GM18861 (cell line): ENCODE results near the gene TYROBP.
"Not testable (repeated sequence)": the region's sequence is repeated elsewhere in the genome, so short reads cannot be mapped to it uniquely, and the experiment has no call there.

ENCODE experiments used
- ATAC-seq: cut with Tn5 transposase; IDR thresholded peaks from one replicate; pipeline ENCODE4 v1.9.1; 2021; ENCODE audit not compliant: unreplicated experiment

TYROBP gene

DNA sequence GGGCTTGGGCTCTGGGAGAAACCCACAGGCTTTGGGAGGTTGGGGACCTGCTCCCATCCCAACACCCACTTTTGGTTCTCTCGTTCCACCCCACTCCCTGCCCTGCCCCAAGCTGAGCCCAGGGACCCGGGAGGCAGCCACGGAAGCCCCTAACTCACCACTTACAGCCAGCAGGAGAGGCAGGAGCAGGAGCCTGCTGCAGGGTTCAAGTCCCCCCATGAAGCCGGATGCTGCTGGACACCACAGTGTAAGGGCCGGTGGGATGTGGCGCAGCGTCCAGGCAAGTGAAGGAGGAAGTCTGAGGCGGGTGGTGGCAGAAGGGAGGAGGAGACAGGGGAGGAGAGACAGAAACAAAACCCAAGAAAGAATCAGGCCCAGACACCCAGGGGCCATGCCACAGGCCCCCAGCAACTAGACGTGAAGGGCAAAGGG lies at the start of gene TYROBP:
Gene TYROBP (minus strand): TSS at position 286 of the 432 bp plus-strand sequence. CDS start 67 bp downstream, at position 219.
- ATAC-seq = no peak

DNA sequence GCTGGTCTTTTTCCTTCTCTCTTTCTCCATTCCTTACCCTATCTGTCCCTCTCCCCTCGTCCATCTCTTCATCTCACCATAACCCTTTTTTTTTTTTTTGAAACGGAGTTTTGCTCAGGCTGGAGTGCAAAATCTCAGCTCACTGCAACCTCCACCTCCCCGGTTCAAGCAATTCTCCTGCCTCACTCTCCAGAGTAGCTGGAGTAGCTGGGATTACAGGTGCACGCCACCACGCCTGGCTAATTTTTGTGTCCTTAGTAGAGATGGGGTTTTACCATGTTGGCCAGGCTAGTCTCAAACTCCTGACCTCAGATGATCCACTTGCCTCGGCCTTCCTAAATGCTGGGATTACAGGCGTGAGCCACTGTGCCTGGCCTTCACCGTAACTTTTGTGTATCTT lies 49.3 kb upstream of the TYROBP start:
- ATAC-seq = not testable (repeated sequence)

DNA sequence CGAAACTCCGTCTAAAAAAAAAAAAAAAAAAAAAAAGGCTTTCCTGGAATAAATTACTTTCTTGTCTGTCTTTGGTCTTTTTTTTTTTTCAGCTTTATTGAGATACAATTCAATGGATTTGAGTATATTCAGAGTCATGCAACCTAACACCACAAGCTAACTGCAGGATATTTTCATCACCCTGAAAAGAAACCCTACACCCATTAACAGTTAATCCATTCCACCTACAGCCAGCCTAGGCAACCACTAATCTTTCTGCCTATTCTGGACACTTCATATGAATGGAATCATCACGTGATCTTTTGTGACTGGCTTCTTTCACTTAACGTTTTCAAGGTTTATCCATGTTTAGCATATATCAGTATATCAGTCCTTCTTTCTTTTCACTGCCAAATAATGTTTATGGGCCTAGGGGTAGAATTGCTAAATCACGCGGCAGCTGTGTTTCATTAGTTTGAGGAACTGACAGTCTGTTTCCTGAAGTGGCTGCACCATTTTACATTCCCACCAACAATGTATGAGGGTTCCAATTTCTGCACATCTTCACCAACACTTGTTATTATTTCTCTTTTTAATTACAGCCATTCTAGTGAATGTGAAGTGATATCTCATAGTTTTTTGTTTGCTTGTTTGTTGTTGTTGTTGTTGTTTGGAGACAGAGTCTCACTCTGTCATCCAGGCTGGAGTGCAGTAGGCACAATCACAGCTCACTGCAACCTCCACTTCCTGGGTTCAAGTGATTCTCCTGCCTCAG lies 48.0 kb upstream of the TYROBP start:
- no peak for ATAC-seq

DNA sequence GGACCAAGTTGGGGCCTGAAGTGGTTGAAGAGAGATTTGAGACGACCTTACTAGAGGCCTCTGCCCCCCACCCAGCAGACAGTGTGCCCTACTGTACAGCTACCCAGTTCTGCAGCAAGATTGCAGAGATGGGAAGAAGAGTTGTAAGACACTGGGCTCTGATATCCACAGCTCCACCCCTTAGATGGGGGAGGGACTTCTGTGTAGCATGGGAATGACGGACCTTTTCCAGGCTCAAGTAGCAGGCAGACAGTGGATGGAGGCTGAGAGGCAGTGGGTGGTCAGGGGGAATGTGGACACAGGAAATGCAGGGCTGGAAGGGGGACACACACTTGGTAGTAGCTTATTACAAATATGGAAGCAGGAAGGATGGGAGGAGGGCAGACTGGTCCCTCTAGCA lies 41.0 kb upstream of the TYROBP start:
- ATAC-seq = no peak

DNA sequence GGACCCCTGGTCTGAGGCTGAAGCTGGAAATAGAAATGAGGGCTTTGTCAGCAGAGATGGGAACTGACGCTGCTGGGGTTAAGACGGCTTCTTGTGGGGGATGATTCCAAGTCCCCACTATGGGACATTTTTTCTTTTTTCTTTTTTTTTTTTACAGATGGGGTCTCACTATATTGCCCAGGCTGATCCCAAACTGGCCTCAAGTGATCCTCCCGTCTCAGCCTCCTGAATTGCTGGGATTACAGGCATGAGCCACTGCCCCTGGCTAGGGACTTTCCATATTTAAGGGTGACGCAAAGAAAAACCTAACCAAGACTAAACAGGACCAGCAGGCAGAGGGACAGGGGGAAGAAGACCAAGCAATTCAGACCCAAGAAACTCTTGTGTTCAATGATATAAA lies 38.1 kb upstream of the TYROBP start:
- ATAC-seq = no peak

DNA sequence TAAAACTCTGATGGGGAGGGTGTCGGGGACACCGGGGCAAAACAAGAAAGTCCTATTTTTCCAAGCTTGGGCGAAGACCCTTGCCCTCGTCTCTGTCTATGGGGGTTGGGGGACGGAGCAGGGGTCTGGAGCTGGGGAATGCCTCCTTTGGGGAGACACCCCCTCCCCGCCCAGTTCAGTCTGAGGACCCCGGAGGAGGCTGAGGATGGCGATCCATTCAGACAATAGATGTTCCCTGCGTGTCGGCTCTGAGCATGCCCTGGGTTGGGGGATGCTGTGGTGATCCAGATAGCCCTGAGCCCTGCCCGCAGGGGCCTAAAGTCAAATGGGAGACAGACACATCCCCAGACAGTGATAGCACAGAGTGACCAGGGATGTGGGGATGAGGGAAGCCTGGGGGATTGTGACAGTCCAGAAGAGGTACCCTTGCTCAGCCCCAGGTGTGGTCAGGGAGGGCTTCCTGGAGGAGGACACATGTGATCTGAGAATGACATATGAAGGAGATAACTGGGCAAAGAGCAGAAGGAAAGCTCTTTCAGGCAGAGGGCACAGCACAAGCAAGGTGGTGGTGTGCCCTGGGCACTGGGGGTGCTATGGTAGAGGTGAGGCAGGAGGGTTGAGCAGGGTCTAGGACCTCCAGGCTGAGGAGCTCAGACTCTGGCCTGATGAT lies 37.2 kb upstream of the TYROBP start:
- ATAC-seq = no peak

DNA sequence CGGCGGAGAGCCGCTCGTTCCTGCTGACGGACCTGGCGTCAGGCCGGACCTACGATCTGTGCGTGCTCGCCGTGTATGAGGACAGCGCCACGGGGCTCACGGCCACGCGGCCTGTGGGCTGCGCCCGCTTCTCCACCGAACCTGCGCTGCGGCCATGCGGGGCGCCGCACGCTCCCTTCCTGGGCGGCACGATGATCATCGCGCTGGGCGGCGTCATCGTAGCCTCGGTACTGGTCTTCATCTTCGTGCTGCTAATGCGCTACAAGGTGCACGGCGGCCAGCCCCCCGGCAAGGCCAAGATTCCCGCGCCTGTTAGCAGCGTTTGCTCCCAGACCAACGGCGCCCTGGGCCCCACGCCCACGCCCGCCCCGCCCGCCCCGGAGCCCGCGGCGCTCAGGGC lies 36.5 kb upstream of the TYROBP start:
- no peak for ATAC-seq

DNA sequence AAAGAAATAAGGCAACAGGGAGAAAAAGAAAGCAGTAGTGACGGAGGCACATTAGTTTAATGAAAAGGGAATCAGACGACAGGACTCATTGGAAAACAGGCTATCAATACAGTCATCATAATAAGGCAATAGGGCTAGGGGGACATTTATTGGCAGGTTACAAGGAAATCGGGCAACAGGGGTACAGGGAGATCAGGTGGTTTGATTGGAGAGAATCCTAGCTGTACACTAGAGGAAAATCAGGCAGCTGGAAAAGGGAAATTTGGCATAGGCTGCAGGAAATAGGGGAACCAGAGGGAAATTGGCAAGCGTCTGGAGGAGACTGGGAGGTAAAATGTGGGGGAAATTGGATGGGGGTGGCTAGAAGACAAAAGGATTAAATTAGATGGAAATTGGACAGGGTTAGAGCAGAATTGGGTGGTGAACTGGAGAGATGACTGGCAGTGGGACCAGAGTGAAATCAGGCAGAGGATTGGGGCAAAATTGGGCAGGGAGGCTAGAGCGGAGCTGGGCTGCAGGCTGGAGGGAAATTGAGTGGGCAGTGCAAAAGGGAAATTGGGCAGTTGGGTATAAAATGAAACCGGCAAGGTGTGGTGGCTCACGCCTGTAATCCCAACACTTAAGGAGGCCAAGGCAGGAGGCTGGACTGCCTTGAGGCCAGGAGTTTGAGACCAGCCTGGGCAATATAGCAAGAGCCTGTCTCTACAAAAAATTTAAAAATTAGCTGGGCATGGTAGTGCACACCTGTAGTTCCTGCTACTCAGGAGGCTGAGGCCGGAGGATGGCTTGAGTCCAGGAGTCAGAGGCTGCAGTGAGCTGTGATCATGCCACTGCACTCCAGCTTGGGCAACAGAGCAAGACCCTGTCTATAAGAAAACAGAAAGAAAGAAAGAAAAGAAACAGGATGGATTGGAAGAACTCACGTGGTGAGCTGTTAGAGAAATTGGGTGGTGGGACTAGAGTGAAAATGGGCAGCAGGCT lies 35.5 kb upstream of the TYROBP start:
- no peak for ATAC-seq

DNA sequence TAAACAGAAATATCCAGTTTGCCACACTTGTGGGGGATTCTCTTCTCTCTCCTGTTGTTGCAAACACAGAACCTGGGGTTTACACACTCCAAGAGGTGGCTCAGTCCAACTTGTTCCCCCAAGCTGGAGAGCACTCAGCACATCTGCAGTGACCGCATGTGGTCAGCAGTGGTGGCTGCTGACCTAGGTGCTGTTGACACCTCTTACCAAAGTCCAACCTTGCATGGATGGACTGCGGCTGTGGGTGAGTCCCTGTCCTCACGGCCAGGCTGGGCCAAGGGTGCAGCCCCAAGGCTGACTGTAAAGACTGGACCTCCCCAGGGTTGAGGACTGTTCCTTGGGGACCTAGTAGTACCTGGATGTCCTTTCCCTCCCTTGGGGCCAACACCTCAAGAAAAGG lies 34.1 kb upstream of the TYROBP start:
- ATAC-seq = no peak

DNA sequence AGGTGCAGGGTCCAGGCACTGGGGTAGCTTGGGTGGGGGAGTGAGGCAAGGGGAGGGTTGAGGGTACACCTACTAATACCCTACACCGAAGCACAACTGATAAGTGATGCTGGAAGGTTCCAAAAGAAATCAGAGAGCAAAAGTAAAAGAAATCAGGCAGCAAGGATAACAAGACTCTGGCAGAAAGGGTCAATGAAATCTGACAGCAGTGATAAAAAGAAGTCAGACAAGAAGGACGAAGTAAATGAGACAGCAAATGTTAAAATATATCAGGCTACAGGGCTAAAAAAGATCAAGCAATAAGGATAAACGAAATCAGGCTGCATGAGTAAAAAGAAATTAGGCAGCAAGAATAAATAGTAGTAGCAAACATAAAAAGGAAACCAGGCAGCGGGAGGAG lies 32.7 kb upstream of the TYROBP start:
- no peak for ATAC-seq

DNA sequence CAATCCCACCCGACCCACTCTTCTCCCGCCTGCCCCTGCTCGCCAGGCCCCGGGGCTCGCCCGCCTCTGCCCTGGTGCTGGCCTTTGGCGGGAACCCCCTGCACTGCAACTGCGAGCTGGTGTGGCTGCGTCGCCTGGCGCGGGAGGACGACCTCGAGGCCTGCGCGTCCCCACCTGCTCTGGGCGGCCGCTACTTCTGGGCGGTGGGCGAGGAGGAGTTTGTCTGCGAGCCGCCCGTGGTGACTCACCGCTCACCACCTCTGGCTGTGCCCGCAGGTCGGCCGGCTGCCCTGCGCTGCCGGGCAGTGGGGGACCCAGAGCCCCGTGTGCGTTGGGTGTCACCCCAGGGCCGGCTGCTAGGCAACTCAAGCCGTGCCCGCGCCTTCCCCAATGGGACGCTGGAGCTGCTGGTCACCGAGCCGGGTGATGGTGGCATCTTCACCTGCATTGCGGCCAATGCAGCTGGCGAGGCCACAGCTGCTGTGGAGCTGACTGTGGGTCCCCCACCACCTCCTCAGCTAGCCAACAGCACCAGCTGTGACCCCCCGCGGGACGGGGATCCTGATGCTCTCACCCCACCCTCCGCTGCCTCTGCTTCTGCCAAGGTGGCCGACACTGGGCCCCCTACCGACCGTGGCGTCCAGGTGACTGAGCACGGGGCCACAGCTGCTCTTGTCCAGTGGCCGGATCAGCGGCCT lies 32.1 kb upstream of the TYROBP start:
- no peak for ATAC-seq

DNA sequence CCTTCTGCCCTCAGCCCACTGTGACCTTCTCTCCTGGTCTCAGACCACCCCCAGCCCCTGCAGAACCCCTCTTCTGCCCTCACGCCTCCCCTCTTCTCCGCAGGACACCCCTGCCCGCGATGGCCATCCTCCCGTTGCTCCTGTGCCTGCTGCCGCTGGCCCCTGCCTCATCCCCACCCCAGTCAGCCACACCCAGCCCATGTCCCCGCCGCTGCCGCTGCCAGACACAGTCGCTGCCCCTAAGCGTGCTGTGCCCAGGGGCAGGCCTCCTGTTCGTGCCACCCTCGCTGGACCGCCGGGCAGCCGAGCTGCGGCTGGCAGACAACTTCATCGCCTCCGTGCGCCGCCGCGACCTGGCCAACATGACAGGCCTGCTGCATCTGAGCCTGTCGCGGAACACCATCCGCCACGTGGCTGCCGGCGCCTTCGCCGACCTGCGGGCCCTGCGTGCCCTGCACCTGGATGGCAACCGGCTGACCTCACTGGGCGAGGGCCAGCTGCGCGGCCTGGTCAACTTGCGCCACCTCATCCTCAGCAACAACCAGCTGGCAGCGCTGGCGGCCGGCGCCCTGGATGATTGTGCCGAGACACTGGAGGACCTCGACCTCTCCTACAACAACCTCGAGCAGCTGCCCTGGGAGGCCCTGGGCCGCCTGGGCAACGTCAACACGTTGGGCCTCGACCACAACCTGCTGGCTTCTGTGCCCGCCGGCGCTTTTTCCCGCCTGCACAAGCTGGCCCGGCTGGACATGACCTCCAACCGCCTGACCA lies 31.4 kb upstream of the TYROBP start:
- ATAC-seq = no peak

DNA sequence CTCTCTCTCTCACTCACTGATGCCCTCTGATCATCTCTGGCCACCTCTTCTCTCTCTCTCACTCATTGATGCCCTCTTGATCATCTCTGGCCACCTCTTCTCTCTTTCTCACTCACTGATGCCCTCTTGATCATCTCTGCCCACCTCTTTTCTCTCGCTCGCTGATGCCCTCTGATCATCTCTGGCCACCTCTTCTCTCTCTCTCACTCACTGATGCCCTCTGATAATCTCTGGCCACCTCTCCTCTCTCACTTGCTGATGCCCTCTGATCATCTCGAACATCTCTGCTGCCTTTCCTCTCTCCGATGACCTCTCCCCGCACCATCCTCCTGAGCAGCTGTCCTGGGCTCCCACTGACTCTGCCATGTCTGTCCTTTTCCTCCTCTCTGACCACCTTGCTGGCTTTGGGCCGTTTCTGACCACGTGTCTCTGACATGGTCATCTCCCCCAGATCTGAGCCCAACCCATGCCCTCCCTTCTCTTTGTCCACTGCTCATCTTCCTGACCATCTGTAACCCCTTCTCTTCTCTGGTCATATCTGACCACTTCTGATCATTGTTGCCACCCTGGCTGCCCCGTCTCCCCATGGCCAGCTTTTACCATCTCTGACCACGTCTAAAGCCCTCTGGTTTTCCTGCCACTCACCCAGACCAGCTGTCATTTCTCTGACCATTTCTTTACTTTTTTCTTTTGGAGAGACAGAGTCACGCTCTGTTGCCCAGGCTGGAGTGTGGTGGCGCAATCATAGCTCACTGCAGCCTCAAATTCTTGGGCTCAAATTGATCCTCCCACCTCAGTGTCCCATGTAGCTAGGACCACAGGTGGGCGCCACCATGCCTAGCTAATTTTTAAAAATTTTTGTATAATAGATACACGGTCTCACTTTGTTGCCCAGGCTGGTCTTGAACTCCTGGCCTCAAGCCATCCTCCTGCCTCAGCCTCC lies 30.5 kb upstream of the TYROBP start:
- no peak for ATAC-seq

DNA sequence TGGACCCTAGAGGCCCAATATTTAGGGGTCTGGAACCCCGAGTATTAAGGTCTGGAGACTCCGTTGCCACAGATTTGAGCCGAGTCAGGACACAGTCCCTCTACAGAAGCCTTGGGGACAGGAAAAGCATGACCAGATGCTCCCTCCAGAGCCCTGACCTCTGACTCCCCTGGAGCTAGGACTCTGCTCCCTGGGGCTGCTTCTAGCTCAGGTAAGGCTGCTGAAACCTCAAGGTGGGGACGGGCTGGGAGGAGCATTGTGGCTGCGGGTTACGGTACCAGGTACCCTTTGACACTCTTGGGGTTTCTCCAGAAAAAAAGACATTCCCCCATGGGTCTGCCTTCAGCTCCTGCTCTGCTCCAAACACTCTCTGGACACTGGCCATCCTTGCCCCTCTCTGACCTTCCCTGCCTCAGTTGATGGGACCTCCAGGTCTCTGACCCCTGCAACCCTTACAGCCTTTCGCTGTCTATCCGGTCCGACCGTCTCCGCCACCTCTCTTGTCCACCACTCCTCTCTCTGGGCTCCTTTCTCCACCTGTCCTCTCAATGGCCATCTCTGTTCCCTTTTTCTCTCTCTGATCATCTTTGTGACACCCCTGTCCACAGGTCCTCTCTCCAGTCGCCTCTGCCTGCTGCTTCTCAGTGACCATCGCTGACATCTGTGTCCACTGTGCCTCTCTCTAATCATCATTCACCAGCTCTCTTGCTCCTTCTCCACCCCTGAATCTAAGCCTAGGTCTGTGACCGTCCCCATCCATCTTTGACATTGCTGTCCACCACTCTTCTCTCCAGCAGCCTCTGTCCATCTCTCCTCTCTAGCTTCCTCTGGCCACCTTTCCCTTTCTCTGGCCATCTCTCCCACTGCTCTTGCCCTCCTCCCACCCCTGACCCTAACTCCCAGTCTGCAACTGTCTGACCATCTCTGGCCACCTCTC lies 29.5 kb upstream of the TYROBP start:
- no peak for ATAC-seq

DNA sequence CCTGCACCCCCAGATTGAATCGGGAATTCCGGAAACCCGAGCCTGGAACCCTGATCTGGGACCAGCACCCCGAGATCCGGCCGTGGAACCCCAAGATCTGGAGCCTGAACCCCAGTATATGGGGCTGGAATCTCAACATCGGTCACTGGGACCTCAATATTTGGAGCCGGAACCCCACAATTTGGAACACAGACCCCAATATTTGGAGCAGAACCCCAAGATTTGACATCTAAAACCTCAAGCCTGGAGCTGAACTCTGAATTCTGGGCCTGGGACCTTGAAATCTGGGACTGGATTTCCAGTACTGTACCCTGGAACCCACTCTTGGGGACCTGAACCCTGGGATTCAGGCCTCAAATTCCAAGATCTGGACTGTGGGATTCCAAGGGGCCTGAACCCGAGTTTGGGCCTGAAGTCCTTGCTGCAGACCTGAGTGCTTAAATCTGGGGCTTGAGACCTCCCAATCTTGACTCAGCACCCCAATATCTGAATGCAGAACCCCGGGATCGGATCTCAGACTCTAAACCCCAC lies 28.7 kb upstream of the TYROBP start:
- no peak for ATAC-seq

DNA sequence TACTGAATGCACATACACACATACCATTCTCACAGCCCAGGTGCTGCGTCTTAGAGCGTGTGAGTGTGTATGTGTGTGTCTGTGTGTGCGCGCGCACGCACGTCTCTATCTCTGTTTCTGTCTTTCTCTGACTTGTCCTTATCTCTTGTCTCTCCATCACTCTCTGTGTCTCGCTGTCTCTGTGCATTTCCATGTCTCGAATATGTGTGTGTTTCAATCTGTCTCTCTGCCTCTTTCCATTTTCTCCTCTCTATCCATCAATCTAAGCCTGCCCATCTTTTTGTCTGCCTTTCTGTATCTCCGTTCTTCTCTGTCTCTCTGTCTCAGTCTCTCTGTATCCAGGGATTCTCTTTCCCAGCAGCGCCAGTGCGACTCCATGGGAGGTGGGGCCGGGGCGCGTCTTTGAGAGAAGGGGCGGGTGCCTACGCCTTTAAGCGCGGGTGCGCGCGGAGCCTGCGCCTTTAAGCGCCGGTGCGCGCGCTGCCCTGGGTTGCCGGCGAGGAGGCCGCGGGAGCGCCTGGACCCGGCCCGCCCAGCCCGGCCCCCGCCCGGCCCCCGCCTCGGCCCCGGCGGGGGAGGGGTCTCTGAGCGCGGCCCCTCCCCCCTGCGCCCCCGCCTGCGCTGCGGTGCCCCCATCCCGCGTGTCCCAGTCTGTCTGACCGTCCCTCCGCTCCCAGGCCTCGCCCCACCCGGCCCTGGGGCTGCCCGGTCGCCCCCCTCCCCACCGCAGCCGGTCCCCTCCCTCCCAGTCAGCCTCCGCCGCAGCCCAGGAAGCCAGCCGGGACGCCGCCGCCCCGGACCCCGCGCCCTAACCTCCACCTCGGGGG lies 28.0 kb upstream of the TYROBP start, which contains the start of gene LRFN3:
Gene LRFN3 (plus strand): TSS at position 464 of the 827 bp plus-strand sequence. CDS start 3,052 bp downstream, outside the sequence.
- no peak for ATAC-seq
